ENCODE results near the gene RAP2A. TPM values are rescaled to one million over a fixed set of nuclear protein-coding genes. Genes with fewer than 3 reads are reported as not detected.

RAP2A gene
- total RNA-seq, 1 experiment from 2014 or later: 43.6 TPM

DNA sequence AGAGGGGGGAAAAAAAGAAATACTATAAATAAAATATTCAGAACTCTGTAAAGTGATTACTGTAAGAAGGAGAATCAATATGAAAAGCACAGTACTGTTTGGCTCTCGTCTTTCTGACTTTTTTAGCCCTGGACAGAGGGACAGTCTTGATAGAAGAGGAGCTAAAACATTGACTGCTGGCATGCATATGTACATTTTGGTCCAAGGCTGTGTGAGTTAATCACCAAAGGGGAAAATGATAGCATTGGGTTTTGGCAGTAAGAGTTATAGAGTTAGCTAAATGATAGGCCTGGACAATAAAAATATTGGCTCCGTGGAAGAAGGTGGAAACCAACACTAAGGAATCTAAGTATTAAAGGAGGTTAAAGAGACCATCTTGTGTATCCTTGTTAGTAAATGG, 50.3 kb downstream of the RAP2A start:
- H3K4me1 ChIP-seq (ENCODE audit: insufficient read depth, low read length, poor library complexity, severe bottlenecking): peaks cover 8% of the 10 kb centered on the region
- H3K27me3 ChIP-seq (replicated peaks; ENCODE audit: insufficient read depth, low read depth, low read length, poor library complexity): no peaks in the 10 kb centered on the region
- H3K4me3 ChIP-seq (ENCODE audit: low read depth, low read length, poor library complexity, severe bottlenecking): no peak overlapping the region
- TF ChIP-seq, protein P1, sequence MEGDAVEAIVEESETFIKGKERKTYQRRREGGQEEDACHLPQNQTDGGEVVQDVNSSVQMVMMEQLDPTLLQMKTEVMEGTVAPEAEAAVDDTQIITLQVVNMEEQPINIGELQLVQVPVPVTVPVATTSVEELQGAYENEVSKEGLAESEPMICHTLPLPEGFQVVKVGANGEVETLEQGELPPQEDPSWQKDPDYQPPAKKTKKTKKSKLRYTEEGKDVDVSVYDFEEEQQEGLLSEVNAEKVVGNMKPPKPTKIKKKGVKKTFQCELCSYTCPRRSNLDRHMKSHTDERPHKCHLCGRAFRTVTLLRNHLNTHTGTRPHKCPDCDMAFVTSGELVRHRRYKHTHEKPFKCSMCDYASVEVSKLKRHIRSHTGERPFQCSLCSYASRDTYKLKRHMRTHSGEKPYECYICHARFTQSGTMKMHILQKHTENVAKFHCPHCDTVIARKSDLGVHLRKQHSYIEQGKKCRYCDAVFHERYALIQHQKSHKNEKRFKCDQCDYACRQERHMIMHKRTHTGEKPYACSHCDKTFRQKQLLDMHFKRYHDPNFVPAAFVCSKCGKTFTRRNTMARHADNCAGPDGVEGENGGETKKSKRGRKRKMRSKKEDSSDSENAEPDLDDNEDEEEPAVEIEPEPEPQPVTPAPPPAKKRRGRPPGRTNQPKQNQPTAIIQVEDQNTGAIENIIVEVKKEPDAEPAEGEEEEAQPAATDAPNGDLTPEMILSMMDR (conservative IDR thresholded peaks at IDR 0.05; ENCODE audit: low read depth, low read length): no peak
- no peak for TF ChIP-seq EZH2 (IDR thresholded peaks at IDR 0.05; ENCODE audit: borderline replicate concordance, low read depth, low read length, poor library complexity, severe bottlenecking)
- H3K36me3 ChIP-seq (ENCODE audit: insufficient read depth, low read length, poor library complexity, severe bottlenecking): no peaks in the 10 kb centered on the region
- intact Hi-C loops (cut with micrococcal nuclease; ENCODE audit: unreplicated experiment): no loop called here
- H3K9me3 ChIP-seq (ENCODE audit: low read depth, low read length, poor library complexity, severe bottlenecking): no peaks in the 10 kb centered on the region
- no peak for DNase-seq (ENCODE audit: low spot score)
- CTCF ChIA-PET: no interaction called here
- no TSS peak for BruUV-seq (replicated peaks)
- POLR2A ChIA-PET (ENCODE audit: low non-redundant PET): no interaction called here
- H3K27ac ChIP-seq (ENCODE audit: low read depth, low read length, poor library complexity, severe bottlenecking): no peak overlapping the region

DNA sequence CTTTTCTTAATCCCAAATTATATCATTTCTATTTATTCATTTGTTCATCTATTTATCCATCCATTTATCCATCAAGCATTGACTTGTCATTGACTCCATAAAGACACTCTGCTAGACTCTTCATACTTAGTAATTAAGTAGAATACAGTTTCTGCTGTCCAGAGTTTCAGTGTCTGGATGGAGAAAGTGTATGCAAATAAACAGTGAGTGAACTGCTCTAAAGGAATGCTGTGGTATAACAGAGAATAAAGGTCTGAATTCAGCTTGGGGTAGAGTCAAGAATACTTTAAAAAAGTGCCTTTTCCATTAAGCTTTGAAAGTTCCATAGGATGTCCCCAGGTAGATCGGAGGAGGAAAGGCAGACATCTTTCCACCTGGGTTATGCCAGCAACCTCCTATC, 51.4 kb downstream of the RAP2A start:
- Histone ChIP-seq H3K9me3 (ENCODE audit: low read depth, low read length, poor library complexity, severe bottlenecking) (peaks cover 4% of the 10 kb centered on the region), H3K4me3 (ENCODE audit: low read depth, low read length, poor library complexity, severe bottlenecking) (no peak overlapping the region), H3K27ac (ENCODE audit: low read depth, low read length, poor library complexity, severe bottlenecking) (no peak overlapping the region), H3K27me3 (replicated peaks; ENCODE audit: insufficient read depth, low read depth, low read length, poor library complexity) (no peaks in the 10 kb centered on the region), H3K4me1 (ENCODE audit: insufficient read depth, low read length, poor library complexity, severe bottlenecking) (no peaks in the 10 kb centered on the region), H3K36me3 (ENCODE audit: insufficient read depth, low read length, poor library complexity, severe bottlenecking) (no peaks in the 10 kb centered on the region)
- BruUV-seq (replicated peaks): no TSS peak
- ChIA-PET CTCF (no interaction called here), POLR2A (ENCODE audit: low non-redundant PET) (no interaction called here)
- TF ChIP-seq, protein P1 (conservative IDR thresholded peaks at IDR 0.05; ENCODE audit: low read depth, low read length): no peak
- no peak for TF ChIP-seq EZH2 (IDR thresholded peaks at IDR 0.05; ENCODE audit: borderline replicate concordance, low read depth, low read length, poor library complexity, severe bottlenecking)
- no peak for DNase-seq (ENCODE audit: low spot score)
- intact Hi-C loops (cut with micrococcal nuclease; ENCODE audit: unreplicated experiment): no loop called here

DNA sequence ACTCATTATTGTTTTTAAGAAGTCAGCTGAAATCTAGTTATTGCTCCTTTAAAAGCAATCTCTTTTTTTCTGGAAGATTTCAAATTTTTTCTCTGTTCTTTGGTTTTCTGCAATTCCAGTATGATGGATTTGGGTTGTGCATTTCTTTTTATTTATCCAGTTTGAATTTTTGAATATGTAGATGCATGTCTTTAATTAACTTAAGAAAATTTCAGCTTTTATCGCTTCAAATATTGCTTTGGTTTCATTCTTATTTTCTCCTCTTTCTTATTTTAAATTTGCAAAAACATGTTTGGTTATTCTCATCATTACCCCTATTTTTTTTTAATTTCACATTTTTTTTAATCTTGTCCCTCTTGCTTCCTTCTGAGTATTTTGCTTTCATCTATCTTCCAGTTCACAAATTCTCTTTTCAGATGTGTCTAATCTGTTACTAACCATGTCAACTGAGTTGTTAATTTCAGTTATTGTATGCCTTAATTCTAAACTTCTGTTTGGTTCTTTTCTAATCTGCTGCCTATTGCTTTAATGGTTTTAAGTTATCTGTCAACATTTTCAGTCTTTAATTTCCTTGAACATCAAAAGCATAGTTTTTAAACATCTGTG, 56.8 kb downstream of the RAP2A start:
- Histone ChIP-seq H3K4me3 (ENCODE audit: low read depth, low read length, poor library complexity, severe bottlenecking) (no peak overlapping the region), H3K27ac (ENCODE audit: low read depth, low read length, poor library complexity, severe bottlenecking) (no peak overlapping the region), H3K36me3 (ENCODE audit: insufficient read depth, low read length, poor library complexity, severe bottlenecking) (no peaks in the 10 kb centered on the region), H3K27me3 (replicated peaks; ENCODE audit: insufficient read depth, low read depth, low read length, poor library complexity) (no peaks in the 10 kb centered on the region), H3K9me3 (ENCODE audit: low read depth, low read length, poor library complexity, severe bottlenecking) (peaks cover 9% of the 10 kb centered on the region), H3K4me1 (ENCODE audit: insufficient read depth, low read length, poor library complexity, severe bottlenecking) (no peaks in the 10 kb centered on the region)
- intact Hi-C loops (cut with micrococcal nuclease; ENCODE audit: unreplicated experiment): no loop called here
- POLR2A ChIA-PET (ENCODE audit: low non-redundant PET): no interaction called here
- BruUV-seq (replicated peaks): no TSS peak
- CTCF ChIA-PET: no interaction called here
- TF ChIP-seq EZH2 (IDR thresholded peaks at IDR 0.05; ENCODE audit: borderline replicate concordance, low read depth, low read length, poor library complexity, severe bottlenecking): no peak
- TF ChIP-seq, protein P1 (conservative IDR thresholded peaks at IDR 0.05; ENCODE audit: low read depth, low read length): no peak
- DNase-seq (ENCODE audit: low spot score): no peak
